Endothelial cell of umbilical vein (primary cell): ENCODE results near the gene ZNF138. TPM values are rescaled to one million over a fixed set of nuclear protein-coding genes. Genes with fewer than 3 reads are reported as not detected.

Source experiments
- BruUV-seq: library from RNA; stranded (reverse); fragments of 400-500 nt; replicated peaks from 2 replicates; lab custom pipeline; 2021; lab: Mats Ljungman, UMichigan
- CTCF ChIA-PET: fragments of 300-600, 350-600 bp; sonication (Branson Sonifier 250); formaldehyde crosslinking; loops from one replicate; lab custom pipeline; 2021; ENCODE audit warnings: antibody characterized with exemption, inconsistent platforms; lab: Charles Lee
- POLR2A ChIA-PET: fragments of 300-600, 350-600 bp; sonication (Branson Sonifier 250); formaldehyde crosslinking; loops from one replicate; lab custom pipeline; 2021; ENCODE audit warnings: antibody characterized with exemption, inconsistent platforms; lab: Charles Lee
- DNase-seq: peaks from one replicate; pipeline ENCODE4 v3.0.0-alpha.2; 2011; ENCODE audit warnings: low read depth, low spot score
- FAIRE-seq: peaks from 2 replicates; lab custom pipeline; 2011; peaks lifted over from hg19 to GRCh38; lab: Jason Lieb, UNC
- H2AFZ ChIP-seq: 2 replicates; pipeline ENCODE4 v1.6.0; 2012; ENCODE audit warnings: low read depth, low read length, control low read depth, inconsistent platforms
- H3K27ac ChIP-seq: 2 replicates; pipeline ENCODE4 v1.5.1; 2011; ENCODE audit warnings: low read depth, mild to moderate bottlenecking, control low read depth, low read length, moderate library complexity; ENCODE audit not compliant: insufficient read depth
- H3K27me3 ChIP-seq, 2 experiments: 2 replicates each; pipeline versions ENCODE4 v1.6.0 to v1.6.1; 2011; ENCODE audit warnings: low read length in 2 of 2, mixed read lengths in 1 of 2; ENCODE audit not compliant: control insufficient read depth in 2 of 2, insufficient read depth in 2 of 2
- H3K36me3 ChIP-seq, 2 experiments: 2 replicates in 1 of 2; 3 replicates in 1 of 2; pipeline ENCODE4 v1.5.1; 2011; ENCODE audit warnings: low read length in 2 of 2, mild to moderate bottlenecking in 1 of 2, moderate library complexity in 1 of 2; ENCODE audit not compliant: control insufficient read depth in 2 of 2, insufficient read depth in 2 of 2; ENCODE audit errors: extremely low read depth in 1 of 2
- H3K4me1 ChIP-seq: 3 replicates; pipeline ENCODE4 v1.5.1; 2011; ENCODE audit warnings: mild to moderate bottlenecking, low read length; ENCODE audit not compliant: control insufficient read depth, insufficient read depth; ENCODE audit errors: extremely low read depth
- H3K4me2 ChIP-seq: 2 replicates; pipeline ENCODE4 v1.6.1; 2011; ENCODE audit warnings: low read length, control low read depth, mixed read lengths; ENCODE audit not compliant: insufficient read depth
- H3K4me3 ChIP-seq, 3 experiments: fragments of 200-600 bp in 1 of 3; sonication (generic), shearing (Covaris generic) in 1 of 3; replicated peaks in 1 of 3; 2 replicates each; pipeline ENCODE4 v1.5.1; 2011 to 2016; ENCODE audit warnings: control low read depth in 3 of 3, low read length in 3 of 3, mild to moderate bottlenecking in 2 of 3, inconsistent platforms in 1 of 3, low read depth in 1 of 3, moderate library complexity in 1 of 3; ENCODE audit not compliant: insufficient read depth in 1 of 3
- H3K79me2 ChIP-seq: 2 replicates; pipeline ENCODE4 v1.6.0; 2012; ENCODE audit warnings: low read length, inconsistent platforms; ENCODE audit not compliant: control insufficient read depth, insufficient read depth
- H3K9ac ChIP-seq: replicated peaks from 2 replicates; pipeline ENCODE3; 2011; ENCODE audit warnings: low read length, control low read depth; ENCODE audit not compliant: insufficient read depth; ENCODE audit errors: extremely low read depth
- H3K9me1 ChIP-seq: replicated peaks from 3 replicates; pipeline ENCODE4 v1.6.0; 2011; ENCODE audit warnings: mild to moderate bottlenecking, low read length; ENCODE audit not compliant: control insufficient read depth, insufficient read depth; ENCODE audit errors: extremely low read depth
- H3K9me3 ChIP-seq: replicated peaks from 2 replicates; pipeline ENCODE4 v1.5.1; 2012; ENCODE audit warnings: low read length, inconsistent platforms; ENCODE audit not compliant: control insufficient read depth, insufficient read depth
- H4K20me1 ChIP-seq: replicated peaks from 2 replicates; pipeline ENCODE3; 2011; ENCODE audit warnings: mild to moderate bottlenecking, low read length; ENCODE audit not compliant: control insufficient read depth, insufficient read depth; ENCODE audit errors: extremely low read depth
- EZH2 ChIP-seq: IDR thresholded peaks from 2 replicates; pipeline ENCODE4 v1.6.1; 2012; ENCODE audit warnings: borderline replicate concordance, low read depth, mild to moderate bottlenecking, moderate library complexity, low read length, inconsistent platforms; ENCODE audit not compliant: severe bottlenecking
- FOS ChIP-seq: IDR thresholded peaks from 2 replicates; pipeline ENCODE4 v1.6.1; 2011; ENCODE audit warnings: mild to moderate bottlenecking, low read length, moderate library complexity, borderline replicate concordance; ENCODE audit not compliant: insufficient read depth
- GATA2 ChIP-seq: IDR thresholded peaks from 2 replicates; pipeline ENCODE4 v1.7.0; 2011; ENCODE audit warnings: low read depth, mild to moderate bottlenecking, moderate library complexity, mixed read lengths, low read length; ENCODE audit not compliant: insufficient read length, insufficient read depth
- JUN ChIP-seq: IDR thresholded peaks from 2 replicates; pipeline ENCODE4 v1.6.1; 2011; ENCODE audit warnings: borderline replicate concordance, low read depth; ENCODE audit not compliant: insufficient read length, insufficient read depth
- MYC ChIP-seq: IDR thresholded peaks from one replicate; pipeline ENCODE4 v1.6.1; 2011; ENCODE audit warnings: mild to moderate bottlenecking, low read depth, low read length
- POLR2A ChIP-seq: IDR thresholded peaks from 2 replicates; pipeline ENCODE4 v1.6.1; 2012; ENCODE audit warnings: low read depth, mild to moderate bottlenecking, control low read depth, low read length
- POLR2AphosphoS5 ChIP-seq: IDR thresholded peaks from 2 replicates; pipeline ENCODE4 v1.6.1; 2012; ENCODE audit warnings: low read depth, mild to moderate bottlenecking, control low read depth, low read length, moderate library complexity; ENCODE audit not compliant: insufficient read depth
- dilution Hi-C: fragments of 300-500 bp; cut with MboI; formaldehyde crosslinking; loops from one replicate; pipeline ENCODE4 v1.15.0; 2019; ENCODE audit warnings: low sequenced_read_pairs; ENCODE audit not compliant: extremely low pct_ligation_motif_present
- intact Hi-C: fragments of 100-400 bp; cut with micrococcal nuclease; formaldehyde crosslinking; loops from one replicate; pipeline ENCODE4 v1.10.0; 2022
- polyA plus RNA-seq, 4 experiments: library from polyadenylated mRNA; depleted of rRNA in 3 of 4; stranded (reverse) in 3 of 4; unstranded in 1 of 4; fragments of >200 nt; gene quantifications; 2 replicates each; pipeline versions ENCODE4 v1.2.1 to v1.2.3, GENCODE V29; 2011 to 2012; ENCODE audit warnings: missing spikeins in 1 of 4
- total RNA-seq: library from RNA; stranded (reverse); gene quantifications from 2 replicates; pipeline ENCODE4 v1.2.3, GENCODE V29; 2021
- TF ChIP-seq, protein P1 (sequence below), 2 donors: IDR thresholded peaks; 1 replicate in 1 of 2; 2 replicates in 1 of 2; pipeline ENCODE4 v1.5.1; 2011; ENCODE audit warnings: low read length in 2 of 2, mild to moderate bottlenecking in 2 of 2, moderate library complexity in 2 of 2, control low read depth in 1 of 2, inconsistent platforms in 1 of 2, low read depth in 1 of 2; ENCODE audit not compliant: insufficient read depth in 1 of 2; ENCODE audit errors: extremely low read depth in 1 of 2
- TF ChIP-seq, protein P2 (sequence below): IDR thresholded peaks from 2 replicates; pipeline ENCODE4 v1.6.1; 2011; ENCODE audit not compliant: insufficient read depth, insufficient read length

Gene ZNF138
- total and polyA plus RNA-seq, 2 donors (not counting 3 experiments of a cell fraction or from before 2014, with no cell fraction given), result 2.0 to 3.3 TPM

DNA sequence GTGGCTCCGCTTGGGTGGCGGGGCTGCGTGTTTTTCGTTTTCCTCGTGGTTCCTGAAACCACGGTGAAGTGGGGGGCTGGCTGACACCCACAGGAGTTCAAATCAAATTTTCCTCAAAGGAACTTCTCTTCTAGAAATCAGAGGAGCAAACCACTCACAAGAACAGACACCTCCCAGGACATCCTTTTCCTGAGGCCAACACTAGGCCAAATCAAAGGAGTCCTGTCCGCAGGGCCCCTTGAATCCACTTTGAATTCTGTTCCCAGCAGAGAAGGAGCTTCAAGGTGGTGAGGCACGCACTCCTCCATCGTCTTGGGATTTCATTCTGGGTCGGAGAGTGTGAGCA, 78.9 kb downstream of the ZNF138 start:
- Histone ChIP-seq H4K20me1 (no peaks in the 10 kb centered on the region), H3K4me3 (no peak overlapping the region), H3K79me2 (no peaks in the 10 kb centered on the region), H2AFZ (no peak overlapping the region), H3K4me1 (no peaks in the 10 kb centered on the region), H3K4me2 (no peak overlapping the region), H3K9ac (no peak overlapping the region), H3K9me1 (no peaks in the 10 kb centered on the region), H3K27ac (no peak overlapping the region), H3K36me3 (no peaks in the 10 kb centered on the region), H3K27me3 (no peaks in the 10 kb centered on the region), H3K9me3 (no peaks in the 10 kb centered on the region)
- TF ChIP-seq JUN (no peak), MYC (no peak), EZH2 (no peak), POLR2A (no peak), POLR2AphosphoS5 (no peak), GATA2 (no peak), FOS (no peak)
- TF ChIP-seq, protein P1, sequence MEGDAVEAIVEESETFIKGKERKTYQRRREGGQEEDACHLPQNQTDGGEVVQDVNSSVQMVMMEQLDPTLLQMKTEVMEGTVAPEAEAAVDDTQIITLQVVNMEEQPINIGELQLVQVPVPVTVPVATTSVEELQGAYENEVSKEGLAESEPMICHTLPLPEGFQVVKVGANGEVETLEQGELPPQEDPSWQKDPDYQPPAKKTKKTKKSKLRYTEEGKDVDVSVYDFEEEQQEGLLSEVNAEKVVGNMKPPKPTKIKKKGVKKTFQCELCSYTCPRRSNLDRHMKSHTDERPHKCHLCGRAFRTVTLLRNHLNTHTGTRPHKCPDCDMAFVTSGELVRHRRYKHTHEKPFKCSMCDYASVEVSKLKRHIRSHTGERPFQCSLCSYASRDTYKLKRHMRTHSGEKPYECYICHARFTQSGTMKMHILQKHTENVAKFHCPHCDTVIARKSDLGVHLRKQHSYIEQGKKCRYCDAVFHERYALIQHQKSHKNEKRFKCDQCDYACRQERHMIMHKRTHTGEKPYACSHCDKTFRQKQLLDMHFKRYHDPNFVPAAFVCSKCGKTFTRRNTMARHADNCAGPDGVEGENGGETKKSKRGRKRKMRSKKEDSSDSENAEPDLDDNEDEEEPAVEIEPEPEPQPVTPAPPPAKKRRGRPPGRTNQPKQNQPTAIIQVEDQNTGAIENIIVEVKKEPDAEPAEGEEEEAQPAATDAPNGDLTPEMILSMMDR (IDR thresholded peaks at IDR 0.05; ENCODE audit: extremely low read depth in 1 of 2, insufficient read depth in 1 of 2, low read depth in 1 of 2, low read length in 2 of 2), result no peak
- TF ChIP-seq, protein P2, sequence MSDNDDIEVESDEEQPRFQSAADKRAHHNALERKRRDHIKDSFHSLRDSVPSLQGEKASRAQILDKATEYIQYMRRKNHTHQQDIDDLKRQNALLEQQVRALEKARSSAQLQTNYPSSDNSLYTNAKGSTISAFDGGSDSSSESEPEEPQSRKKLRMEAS, result no peak
- no TSS peak for BruUV-seq
- ChIA-PET POLR2A (no interaction called here), CTCF (no interaction called here)
- dilution Hi-C loops (no loop called here), intact Hi-C loops (no loop called here)
- DNase-seq (no peak), FAIRE-seq (no peak)
